ENCODE data around the gene PLPP6. TPM values are rescaled to one million over a fixed set of nuclear protein-coding genes. Genes with fewer than 3 reads are reported as not detected.
"Not testable (repeated sequence)": the region's sequence is repeated elsewhere in the genome, so short reads cannot be mapped to it uniquely, and the experiment has no call there.

The PLPP6 gene
- total and polyA plus RNA-seq, 3 experiments from 2014 or later = 3.7 to 6.3 (median 5.5) TPM

DNA sequence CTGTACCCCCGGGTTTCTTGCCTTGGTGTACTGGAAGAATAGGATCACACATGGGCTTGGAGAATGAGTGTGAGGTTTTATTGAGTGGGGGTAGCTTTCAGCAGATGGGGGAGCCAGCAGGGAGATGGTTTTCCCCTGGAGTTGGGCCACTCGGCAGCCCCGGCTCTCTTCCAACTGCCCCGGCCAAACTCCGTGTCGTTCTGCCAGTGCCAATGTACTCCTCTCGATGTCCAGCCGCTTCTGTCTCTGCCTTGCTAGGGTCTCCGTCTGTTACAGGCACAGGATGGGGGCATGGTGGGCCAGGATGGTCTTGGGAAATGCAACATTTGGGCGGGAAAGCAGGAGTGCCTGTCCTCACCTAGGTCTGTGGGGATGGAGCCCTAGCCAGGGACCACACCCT, 7.6 kb upstream of the PLPP6 start:
- peak overlapping the region; percentile 27 to 84 (median 71) for H3K4me3 Mint-ChIP-seq
- H3K4me1 Mint-ChIP-seq = peaks cover 8 to 25% (median 22%) of the 10 kb centered on the region in 3 donors
- peaks cover 5 to 7% of the 10 kb centered on the region in 2 donors for H3K27me3 Mint-ChIP-seq
- Histone ChIP-seq H3K36me3 (ENCODE audit: insufficient read depth, low read length) (no peaks in the 10 kb centered on the region), H3K4me3 (ENCODE audit: low read length) (no peak overlapping the region), H3K4me1 (ENCODE audit: insufficient read depth, low read length) (no peaks in the 10 kb centered on the region), H3K9me3 (ENCODE audit: low read length) (no peaks in the 10 kb centered on the region), H3K27ac (ENCODE audit: low read depth, low read length) (peak overlapping the region; percentile 0), H3K27me3 (ENCODE audit: insufficient read depth, low read length, poor library complexity, severe bottlenecking) (no peaks in the 10 kb centered on the region)
- ChIA-PET POLR2A (no interaction called here), CTCF (interaction anchor here (0.8 kb wide), 1 partner anchor 11 kb away, joined by 3 read pairs; the partner anchor contains the start of gene SPATA6L)
- peaks cover 0 to 22% (median 0%) of the 10 kb centered on the region in 3 donors for H3K36me3 Mint-ChIP-seq
- no peaks in the 10 kb centered on the region for H3K9me3 Mint-ChIP-seq
- no peak for DNase-seq
- peak overlapping the region in 5 of 8 donors; percentile 17 to 78 (median 64) for H3K27ac Mint-ChIP-seq

DNA sequence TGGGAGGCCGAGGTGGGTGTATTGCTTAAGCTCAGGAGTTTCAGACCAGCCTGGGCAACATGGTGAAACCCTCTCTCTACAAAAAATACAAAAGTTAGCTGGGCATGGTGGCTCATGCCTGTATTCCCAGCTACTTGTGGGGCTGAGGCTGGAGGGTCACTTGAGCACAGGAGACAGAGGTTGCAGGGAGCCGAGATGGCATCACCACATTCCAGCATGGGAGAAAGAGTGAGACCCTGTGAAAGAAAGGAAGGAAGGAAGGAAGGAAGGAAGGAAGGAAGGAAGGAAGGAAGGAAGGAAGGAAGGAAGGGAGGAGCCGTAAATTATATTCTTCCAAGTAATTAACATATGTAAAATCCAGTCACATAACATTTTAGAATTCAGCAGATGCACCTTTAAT, 5.9 kb upstream of the PLPP6 start:
- peak overlapping the region in 2 of 8 donors; percentile 63 to 80 for H3K27ac Mint-ChIP-seq
- H3K9me3 Mint-ChIP-seq; H3K36me3 ChIP-seq (ENCODE audit: insufficient read depth, low read length); H3K4me3 Mint-ChIP-seq; H3K4me3 ChIP-seq (ENCODE audit: low read length); H3K27ac ChIP-seq (ENCODE audit: low read depth, low read length); H3K27me3 ChIP-seq (ENCODE audit: insufficient read depth, low read length, poor library complexity, severe bottlenecking); H3K4me1 ChIP-seq (ENCODE audit: insufficient read depth, low read length); DNase-seq; H3K9me3 ChIP-seq (ENCODE audit: low read length); H3K27me3 Mint-ChIP-seq; POLR2A ChIA-PET: not testable (repeated sequence)
- H3K4me1 Mint-ChIP-seq = peaks cover 8 to 25% (median 24%) of the 10 kb centered on the region in 3 donors
- H3K36me3 Mint-ChIP-seq = peaks cover 0 to 21% (median 0%) of the 10 kb centered on the region in 3 donors
- CTCF ChIA-PET = interaction anchor here (1.2 to 1.9 kb wide), 4 partner anchors 9 to 51 kb away, joined by 3 to 6 read pairs (median 3); partner anchors contain the start of gene SPATA6L

DNA sequence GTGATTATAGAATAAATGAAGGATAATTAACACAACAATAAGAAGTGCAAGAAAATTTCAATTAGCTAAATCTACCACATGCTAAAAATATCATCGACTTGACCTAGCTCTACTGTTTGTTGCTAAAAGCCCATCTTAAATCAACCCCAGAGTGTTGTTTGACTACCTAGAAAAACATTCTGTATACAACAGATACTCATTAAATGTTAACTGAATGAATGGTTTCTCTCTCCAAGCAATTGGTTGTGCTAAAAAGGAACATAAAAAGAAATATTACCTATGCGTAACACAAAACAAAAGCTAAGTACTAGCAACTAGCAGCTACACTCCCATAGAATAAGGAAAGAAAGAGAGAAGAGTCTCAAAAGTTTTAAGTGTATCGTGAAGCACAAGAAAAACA, 5.5 kb upstream of the PLPP6 start:
- no peak for DNase-seq
- Histone ChIP-seq H3K36me3 (ENCODE audit: insufficient read depth, low read length) (no peaks in the 10 kb centered on the region), H3K4me1 (ENCODE audit: insufficient read depth, low read length) (no peaks in the 10 kb centered on the region), H3K4me3 (ENCODE audit: low read length) (no peak overlapping the region), H3K27me3 (ENCODE audit: insufficient read depth, low read length, poor library complexity, severe bottlenecking) (no peaks in the 10 kb centered on the region), H3K27ac (ENCODE audit: low read depth, low read length) (no peak overlapping the region), H3K9me3 (ENCODE audit: low read length) (no peaks in the 10 kb centered on the region)
- Mint-ChIP-seq H3K4me1 (peaks cover 10 to 29% (median 28%) of the 10 kb centered on the region in 3 donors), H3K27me3 (peaks cover 0 to 2% of the 10 kb centered on the region in 2 donors), H3K27ac (peak overlapping the region in 1 of 8 donors; percentile 63), H3K36me3 (peaks cover 0 to 19% (median 0%) of the 10 kb centered on the region in 3 donors), H3K4me3 (peak overlapping the region in 1 of 7 donors; percentile 34), H3K9me3 (no peaks in the 10 kb centered on the region)
- ChIA-PET POLR2A (no interaction called here), CTCF (interaction anchor here (1.2 to 1.9 kb wide), 4 partner anchors 9 to 51 kb away, joined by 3 to 6 read pairs (median 3); partner anchors contain the start of gene SPATA6L)

DNA sequence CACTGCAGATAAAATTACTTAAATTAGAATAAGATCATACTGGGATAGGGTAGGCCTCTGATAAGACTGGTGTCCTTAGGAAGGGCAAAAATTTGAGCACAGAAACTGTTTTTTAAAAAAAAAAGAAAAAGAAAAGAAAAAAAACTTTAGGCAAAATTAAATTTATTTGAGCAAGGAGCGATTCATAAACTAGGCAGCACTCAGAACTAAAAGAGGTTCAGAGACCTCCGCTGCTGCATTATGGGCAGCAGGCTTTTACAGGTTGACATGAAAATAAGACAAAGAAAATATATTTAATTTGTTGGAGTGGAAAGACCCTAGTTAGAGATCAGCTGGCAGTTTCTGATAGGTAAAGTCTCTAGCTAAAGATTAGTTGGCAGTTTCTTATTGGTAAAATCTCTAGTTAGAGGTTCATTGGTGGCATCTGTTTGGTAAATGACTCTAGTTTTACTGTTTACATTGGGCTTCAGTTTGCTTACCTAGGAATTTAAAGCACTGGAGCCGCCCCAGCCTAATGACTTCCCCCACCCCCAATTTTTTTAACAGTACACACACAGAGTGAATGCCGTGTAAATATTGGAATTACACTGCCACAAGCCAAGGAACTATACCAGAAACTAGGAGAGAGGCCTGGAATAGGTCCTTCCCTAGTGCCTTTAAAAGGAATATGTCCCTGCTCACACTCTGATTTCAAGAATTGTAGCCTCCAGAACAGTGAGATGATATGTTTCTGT, 4.5 kb upstream of the PLPP6 start:
- Mint-ChIP-seq H3K27ac (no peak overlapping the region), H3K27me3 (peaks cover 0 to 2% of the 10 kb centered on the region in 2 donors), H3K4me3 (peak overlapping the region in 1 of 7 donors; percentile 61), H3K4me1 (peaks cover 17 to 36% (median 36%) of the 10 kb centered on the region in 3 donors), H3K9me3 (no peaks in the 10 kb centered on the region), H3K36me3 (peaks cover 0 to 19% (median 4%) of the 10 kb centered on the region in 3 donors)
- Histone ChIP-seq H3K4me1 (ENCODE audit: insufficient read depth, low read length) (no peaks in the 10 kb centered on the region), H3K9me3 (ENCODE audit: low read length) (no peaks in the 10 kb centered on the region), H3K27ac (ENCODE audit: low read depth, low read length) (no peak overlapping the region), H3K4me3 (ENCODE audit: low read length) (no peak overlapping the region), H3K27me3 (ENCODE audit: insufficient read depth, low read length, poor library complexity, severe bottlenecking) (no peaks in the 10 kb centered on the region), H3K36me3 (ENCODE audit: insufficient read depth, low read length) (no peaks in the 10 kb centered on the region)
- POLR2A ChIA-PET = no interaction called here
- no peak for DNase-seq
- CTCF ChIA-PET = interaction anchor here (1.2 to 1.4 kb wide), 2 partner anchors 8 to 52 kb away, joined by 3 to 6 read pairs; partner anchors contain the start of gene SPATA6L

DNA sequence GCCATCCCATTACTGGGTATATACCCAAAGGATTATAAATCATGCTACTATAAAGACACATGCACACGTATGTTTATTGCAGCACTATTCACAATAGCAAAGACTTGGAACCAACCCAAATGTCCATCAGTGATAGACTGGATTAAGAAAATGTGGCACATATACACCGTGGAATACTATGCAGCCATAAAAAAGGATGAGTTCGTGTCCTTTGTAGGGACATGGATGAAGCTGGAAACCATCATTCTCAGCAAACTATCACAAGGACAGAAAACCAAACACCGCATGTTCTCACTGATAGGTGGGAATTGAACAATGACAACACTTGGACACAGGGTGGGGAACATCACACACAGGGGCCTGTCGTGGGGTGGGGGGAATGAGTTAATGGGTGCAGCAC, 1.4 kb upstream of the PLPP6 start:
- CTCF ChIA-PET = interaction anchor here (1.3 kb wide), 1 partner anchor 80 kb away, joined by 4 read pairs; the partner anchor contains the start of gene AK3
- H3K4me3 Mint-ChIP-seq = peak overlapping the region in 2 of 7 donors; percentile 44 to 49
- H3K36me3 ChIP-seq (ENCODE audit: insufficient read depth, low read length); H3K27ac ChIP-seq (ENCODE audit: low read depth, low read length); H3K27me3 ChIP-seq (ENCODE audit: insufficient read depth, low read length, poor library complexity, severe bottlenecking); H3K27me3 Mint-ChIP-seq; H3K9me3 ChIP-seq (ENCODE audit: low read length); H3K4me3 ChIP-seq (ENCODE audit: low read length); H3K36me3 Mint-ChIP-seq; POLR2A ChIA-PET; DNase-seq; H3K9me3 Mint-ChIP-seq: not testable (repeated sequence)
- peak overlapping the region in 1 of 8 donors; percentile 93 for H3K27ac Mint-ChIP-seq
- H3K4me1 Mint-ChIP-seq = peaks cover 39 to 45% (median 44%) of the 10 kb centered on the region in 3 donors
- H3K4me1 ChIP-seq (ENCODE audit: insufficient read depth, low read length) = peaks cover 28% of the 10 kb centered on the region

DNA sequence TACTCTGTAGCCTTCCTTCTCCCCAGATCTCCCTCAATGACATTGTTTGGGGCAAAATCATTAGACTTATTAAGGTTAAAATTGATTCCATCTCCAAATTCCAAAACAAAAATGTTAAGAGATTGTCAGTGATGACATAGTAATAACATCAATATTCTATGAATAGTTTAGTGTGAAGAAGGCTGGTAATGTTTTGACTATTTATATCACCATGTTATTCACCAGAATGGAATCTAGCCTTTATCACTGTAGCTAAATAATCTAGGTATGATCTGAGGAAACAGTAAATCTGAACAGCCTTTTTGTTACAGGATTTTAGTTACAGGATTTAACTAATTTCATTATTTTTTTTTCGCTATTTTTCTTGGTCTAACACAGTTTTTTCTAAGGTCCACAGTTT, 929 bp upstream of the PLPP6 start:
- Histone ChIP-seq H3K36me3 (ENCODE audit: insufficient read depth, low read length) (no peaks in the 10 kb centered on the region), H3K9me3 (ENCODE audit: low read length) (no peaks in the 10 kb centered on the region), H3K27me3 (ENCODE audit: insufficient read depth, low read length, poor library complexity, severe bottlenecking) (no peaks in the 10 kb centered on the region), H3K4me3 (ENCODE audit: low read length) (no peak overlapping the region), H3K27ac (ENCODE audit: low read depth, low read length) (no peak overlapping the region), H3K4me1 (ENCODE audit: insufficient read depth, low read length) (peaks cover 33% of the 10 kb centered on the region)
- ChIA-PET POLR2A (interaction anchor here (1.1 kb wide), 1 partner anchor 18 kb away, joined by 6 read pairs; the partner anchor contains the start of gene CDC37L1), CTCF (interaction anchor here (0.9 to 1.3 kb wide), 2 partner anchors 21 to 79 kb away, joined by 4 to 5 read pairs; partner anchors contain the start of gene AK3)
- Mint-ChIP-seq H3K4me1 (peaks cover 44 to 50% (median 49%) of the 10 kb centered on the region in 3 donors), H3K9me3 (no peaks in the 10 kb centered on the region), H3K4me3 (peak overlapping the region; percentile 89 to 99 (median 95)), H3K27me3 (peaks cover 0 to 1% of the 10 kb centered on the region in 2 donors), H3K27ac (peak overlapping the region in 7 of 8 donors; percentile 44 to 97 (median 94)), H3K36me3 (peaks cover 0 to 4% (median 4%) of the 10 kb centered on the region in 3 donors)
- no peak for DNase-seq

DNA sequence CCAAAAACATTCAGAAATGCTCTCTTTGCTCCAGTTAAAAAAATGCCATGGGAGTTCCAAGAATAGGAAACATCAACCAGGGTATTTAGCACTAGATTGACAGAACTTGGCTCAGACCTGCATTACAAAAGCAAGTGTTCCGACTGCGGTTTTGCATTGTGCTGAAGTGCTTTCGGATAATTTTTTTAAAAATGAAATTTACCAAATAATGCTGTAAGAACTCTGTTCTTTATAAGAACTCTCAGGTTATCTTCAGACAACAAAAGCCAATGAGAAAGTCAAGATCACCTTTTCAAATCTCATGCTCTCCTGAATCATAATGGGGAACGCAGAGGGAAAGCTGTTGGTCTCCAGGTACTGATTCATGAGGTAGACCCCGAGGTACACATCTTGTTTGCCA, 483 bp upstream of the PLPP6 start:
- DNase-seq = no peak
- no peaks in the 10 kb centered on the region for H3K9me3 Mint-ChIP-seq
- H3K4me1 Mint-ChIP-seq = peaks cover 49 to 54% (median 53%) of the 10 kb centered on the region in 3 donors
- peak overlapping the region; percentile 37 for H3K4me3 ChIP-seq (ENCODE audit: low read length)
- ChIA-PET POLR2A (interaction anchor here (1.1 kb wide), 1 partner anchor 18 kb away, joined by 6 read pairs; the partner anchor contains the start of gene CDC37L1), CTCF (interaction anchor here (0.9 to 1.8 kb wide), 4 partner anchors 17 to 284 kb away, joined by 3 to 5 read pairs (median 4); partner anchors contain the start of gene AK3)
- peak overlapping the region; percentile 55 for H3K27ac ChIP-seq (ENCODE audit: low read depth, low read length)
- peaks cover 36% of the 10 kb centered on the region for H3K4me1 ChIP-seq (ENCODE audit: insufficient read depth, low read length)
- H3K27ac Mint-ChIP-seq = peak overlapping the region; percentile 87 to 97 (median 94)
- H3K36me3 Mint-ChIP-seq = peaks cover 0 to 4% (median 4%) of the 10 kb centered on the region in 3 donors
- H3K4me3 Mint-ChIP-seq = peak overlapping the region; percentile 89 to 99 (median 95)
- H3K36me3 ChIP-seq (ENCODE audit: insufficient read depth, low read length) = no peaks in the 10 kb centered on the region
- no peaks in the 10 kb centered on the region for H3K27me3 ChIP-seq (ENCODE audit: insufficient read depth, low read length, poor library complexity, severe bottlenecking)
- peaks cover 0 to 1% of the 10 kb centered on the region in 2 donors for H3K27me3 Mint-ChIP-seq
- no peaks in the 10 kb centered on the region for H3K9me3 ChIP-seq (ENCODE audit: low read length)
